DMS79 treated with DMSO at 0.1 percent for 48 hours (cell line): ENCODE measurements around the gene EEFSEC.

Source experiments
- DNase-seq: peaks from one replicate; lab custom pipeline; 2025; lab: John Stamatoyannopoulos, UW

The EEFSEC gene

GRCh38 chr3:128316481-128316891 is 163.2 kb downstream of the EEFSEC start:
- no peak for DNase-seq

DNA sequence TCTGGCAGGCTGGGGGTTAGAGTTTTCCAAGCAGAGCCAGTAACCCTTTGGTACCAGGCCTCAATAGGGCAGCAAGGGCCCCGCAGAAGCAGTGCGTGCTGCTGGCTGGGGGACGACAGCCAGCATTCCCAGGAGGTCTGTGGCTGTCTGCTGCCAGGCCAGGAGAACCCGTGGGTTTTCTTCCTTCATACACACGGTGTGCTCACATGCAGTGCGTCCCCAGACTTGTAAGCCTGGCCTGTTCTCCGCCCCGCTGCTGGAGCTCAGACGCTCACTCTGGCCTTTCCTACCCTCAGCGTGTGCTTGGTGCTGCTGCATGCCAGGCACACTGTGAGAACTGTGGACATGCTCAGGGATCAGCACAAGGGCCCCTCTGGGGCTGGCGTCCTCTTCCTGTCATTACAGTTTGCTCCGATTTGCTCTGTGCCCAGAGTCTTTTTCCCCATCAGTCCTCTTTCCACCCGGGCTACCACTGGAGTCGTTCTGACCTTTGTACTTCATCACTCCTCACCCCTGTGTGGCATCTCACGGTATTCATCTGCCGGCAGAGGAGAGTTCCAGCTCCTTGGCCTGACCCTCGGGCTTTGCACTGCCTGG is 163.9 kb downstream of the EEFSEC start:
- no peak for DNase-seq

GRCh38 chr3:128317698-128318231 is 164.5 kb downstream of the EEFSEC start:
- DNase-seq = no peak

GRCh38 chr3:128318275-128318941 is 165.1 kb downstream of the EEFSEC start:
- no peak for DNase-seq

- no peak for DNase-seq
Measured at GRCh38 chr3:128319107-128319506, 165.8 kb downstream of the EEFSEC start.

GRCh38 chr3:128319741-128320141 is 166.5 kb downstream of the EEFSEC start:
- no peak for DNase-seq

DNA sequence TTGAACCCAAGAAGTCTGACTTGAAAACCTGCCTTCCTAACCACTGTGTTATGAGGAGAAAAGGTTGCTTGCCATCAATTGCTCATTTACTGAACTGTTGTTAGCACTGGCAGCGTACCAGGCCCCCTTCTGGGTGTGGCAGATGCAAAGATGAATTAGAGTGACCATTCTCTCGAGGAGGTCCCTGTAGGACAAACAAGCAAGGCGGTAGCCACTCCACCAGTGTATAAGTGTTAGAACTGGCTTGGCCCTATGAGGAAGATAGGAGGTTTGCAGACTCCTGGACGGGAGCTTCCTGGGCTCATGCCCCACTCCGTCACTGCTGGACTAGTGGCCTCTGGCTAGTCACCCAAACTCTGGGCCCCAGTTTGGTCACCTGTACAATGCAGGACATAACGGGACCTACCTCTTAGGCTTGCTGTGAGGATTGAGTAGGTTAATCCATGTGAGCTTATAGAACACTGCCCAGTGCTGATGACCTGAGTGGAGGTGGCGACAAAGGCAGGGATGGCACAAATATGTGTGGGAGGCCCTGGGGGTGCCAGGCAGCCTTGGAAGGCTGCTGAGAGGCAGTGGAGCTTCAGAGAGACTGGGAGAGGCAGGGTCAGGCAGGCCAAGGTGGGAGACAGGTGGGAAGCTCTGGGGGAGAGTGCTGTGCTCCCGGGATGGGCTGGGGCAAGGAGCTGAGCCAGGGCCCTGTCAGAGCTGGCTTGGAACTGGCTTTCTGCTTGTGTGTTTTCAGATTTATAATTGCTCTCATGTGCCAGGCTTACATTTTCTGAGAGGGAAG is 167.5 kb downstream of the EEFSEC start:
- no peak for DNase-seq

DNA sequence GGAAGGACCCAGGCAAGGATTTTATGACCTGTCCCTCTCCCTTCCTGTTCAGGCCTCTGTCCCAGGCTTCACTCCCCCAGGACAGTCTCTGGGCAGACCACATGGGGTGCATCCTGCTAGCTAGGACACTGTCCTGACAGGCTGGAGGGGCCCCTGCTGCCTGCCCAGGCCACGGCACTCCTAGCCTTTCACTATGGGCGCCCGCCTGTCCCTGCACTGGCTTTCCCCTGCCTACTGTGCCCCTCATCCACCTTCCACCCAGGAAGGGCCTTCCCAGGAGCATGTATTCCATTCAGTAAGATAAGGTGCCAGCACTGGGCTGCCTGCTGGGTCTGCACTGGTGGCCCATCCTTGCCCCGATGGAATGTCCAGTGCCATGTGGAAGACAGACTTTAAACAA is 168.1 kb downstream of the EEFSEC start:
- DNase-seq = no peak

DNA sequence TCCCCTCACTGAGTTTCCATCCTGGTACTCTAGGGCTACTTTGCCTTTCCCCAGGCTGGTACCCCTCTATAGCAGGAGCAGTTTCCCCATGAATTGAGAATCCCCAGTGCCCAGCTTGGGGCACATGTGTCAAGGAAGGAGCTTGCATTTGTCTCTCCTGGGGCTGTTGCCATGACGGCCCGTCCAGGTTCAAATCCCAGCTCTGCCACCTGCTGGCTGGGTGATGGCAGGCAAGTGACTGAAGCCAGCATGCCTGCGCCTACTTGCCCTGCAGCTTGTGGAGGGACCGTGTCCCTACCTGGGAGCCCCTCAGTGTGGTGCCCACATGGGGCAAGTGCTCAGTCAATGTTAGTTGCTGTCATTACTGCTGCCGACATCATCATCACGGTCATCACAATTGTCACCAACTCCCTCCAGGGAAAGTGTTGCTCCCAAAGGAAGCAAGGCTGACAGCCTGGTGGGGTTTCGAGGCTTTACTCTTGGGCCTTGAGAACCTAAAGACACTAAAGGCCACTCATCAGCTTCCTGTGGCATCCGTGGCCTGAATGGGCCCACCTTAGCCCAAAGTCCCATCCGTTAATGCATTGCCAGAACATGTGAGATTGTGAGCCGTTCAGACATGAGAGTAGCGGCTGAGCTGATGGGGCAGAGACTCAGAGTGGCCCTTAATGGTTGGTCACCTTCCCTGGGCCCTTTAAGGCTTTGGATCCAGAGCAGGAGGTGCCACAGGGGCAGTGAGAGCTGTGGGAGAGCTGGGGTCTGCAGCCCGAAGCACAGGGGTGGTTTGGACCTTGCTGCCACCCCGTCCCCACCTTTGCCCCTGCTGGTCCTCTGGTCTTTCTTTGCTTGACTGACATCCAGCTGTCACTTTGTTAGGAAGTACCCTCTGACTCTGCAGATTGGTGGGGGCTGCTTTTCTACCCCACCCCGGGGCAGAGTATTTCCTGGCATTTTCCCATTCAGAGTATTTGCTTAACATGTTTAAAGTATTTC is 169.0 kb downstream of the EEFSEC start:
- DNase-seq = no peak

GRCh38 chr3:128323206-128324081 is 170.2 kb downstream of the EEFSEC start:
- no peak for DNase-seq

- DNase-seq = no peak
Measured at GRCh38 chr3:128324911-128325592, 171.8 kb downstream of the EEFSEC start.

GRCh38 chr3:128326051-128326823 is 173.0 kb downstream of the EEFSEC start:
- DNase-seq = no peak

DNA sequence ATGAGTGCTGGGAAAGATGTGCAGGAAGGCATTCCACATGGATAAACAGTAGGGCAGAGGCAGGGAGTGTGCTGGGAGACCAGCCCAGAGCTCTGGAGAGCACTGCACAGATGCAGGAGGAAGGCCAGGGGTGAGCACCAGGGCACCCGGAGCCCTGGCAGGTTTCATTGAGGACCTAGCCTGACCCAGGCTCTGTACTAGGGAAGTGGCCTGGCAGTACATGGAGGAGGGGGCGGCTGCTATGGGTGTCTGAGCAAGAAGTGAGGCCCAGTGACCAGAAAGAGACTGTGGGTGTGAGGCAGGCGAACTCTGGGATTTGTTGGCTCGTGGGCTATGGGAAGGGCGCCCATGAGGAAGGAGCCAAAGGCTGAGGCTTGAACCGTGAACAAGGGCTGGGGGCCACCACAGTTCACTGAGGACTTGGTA is 174.3 kb downstream of the EEFSEC start:
- DNase-seq = no peak

- no peak for DNase-seq
Measured at GRCh38 chr3:128328546-128329458, 175.5 kb downstream of the EEFSEC start.

- no peak for DNase-seq
Measured at GRCh38 chr3:128329491-128330213, 176.4 kb downstream of the EEFSEC start.

GRCh38 chr3:128330214-128330842 is 177.0 kb downstream of the EEFSEC start:
- DNase-seq = no peak

GRCh38 chr3:128334086-128334645 is 180.9 kb downstream of the EEFSEC start:
- DNase-seq = no peak
